Hepatocyte (in vitro differentiated cells): ENCODE results near the gene CCDC86.

ENCODE experiments used
- CTCF ChIP-seq: fragments of 200-600 bp; sonication (generic); IDR thresholded peaks from 2 replicates; pipeline ENCODE4 v1.5.1; 2016; ENCODE audit warnings: antibody characterized with exemption, mild to moderate bottlenecking; ENCODE audit not compliant: poor library complexity
- EZH2 ChIP-seq: fragments of 200-600 bp; sonication (generic); IDR thresholded peaks from 2 replicates; pipeline ENCODE4 v1.6.1; 2016; ENCODE audit warnings: antibody characterized with exemption, mild to moderate bottlenecking, borderline replicate concordance

- TF ChIP-seq CTCF (peak; percentile 94), EZH2 (no peak)
Measured at GRCh38 chr11:60831143-60831500, 10.8 kb upstream of the CCDC86 start.
